HCT116 (cell line): ENCODE results near the gene PCDHA9.

Experiments used
- CEBPB ChIP-seq: IDR thresholded peaks from 2 replicates; pipeline ENCODE4 v1.6.1; 2012; ENCODE audit warnings: low read depth
- EGR1 ChIP-seq: IDR thresholded peaks from 2 replicates; pipeline ENCODE4 v1.6.1; 2012; ENCODE audit warnings: low read depth
- EZH2 ChIP-seq: fragments of 200-600 bp; sonication (generic); IDR thresholded peaks from 2 replicates; pipeline ENCODE4 v1.6.1; 2017; ENCODE audit warnings: antibody characterized with exemption, mixed run types
- EZH2phosphoT487 ChIP-seq: fragments of 200-600 bp; IDR thresholded peaks from 2 replicates; pipeline ENCODE4 v1.6.1; 2018; ENCODE audit warnings: antibody characterized with exemption, borderline replicate concordance
- POLR2A ChIP-seq: IDR thresholded peaks from 2 replicates; pipeline ENCODE4 v1.7.0; 2011; ENCODE audit warnings: borderline replicate concordance; ENCODE audit not compliant: insufficient read depth, insufficient read length; ENCODE audit errors: extremely low read depth
- RAD21 ChIP-seq: IDR thresholded peaks from 2 replicates; pipeline ENCODE4 v1.6.1; 2012; ENCODE audit warnings: low read depth, mild to moderate bottlenecking
- REST ChIP-seq: IDR thresholded peaks from 2 replicates; pipeline ENCODE4 v1.6.1; 2012; ENCODE audit warnings: low read depth
- YY1 ChIP-seq: IDR thresholded peaks from 2 replicates; pipeline ENCODE4 v1.6.1; 2011; ENCODE audit warnings: low read length, low read depth, moderate library complexity, mild to moderate bottlenecking; ENCODE audit not compliant: insufficient replicate concordance; ENCODE audit errors: extremely low read depth
- TF ChIP-seq, protein P1 (sequence below), 3 experiments: fragments of 200-600 bp in 1 of 3; sonication (generic) in 1 of 3; IDR thresholded peaks in 2 of 3; conservative IDR thresholded peaks in 1 of 3; 2 replicates each; pipeline ENCODE4 v1.5.1; 2012 to 2017; ENCODE audit warnings: low read depth in 2 of 3, low read length in 2 of 3, antibody characterized with exemption in 1 of 3, borderline replicate concordance in 1 of 3, control low read depth in 1 of 3, mild to moderate bottlenecking in 1 of 3, mixed read lengths in 1 of 3, mixed run types in 1 of 3, moderate library complexity in 1 of 3; ENCODE audit not compliant: insufficient read depth in 1 of 3
- TF ChIP-seq, protein P2 (sequence below): IDR thresholded peaks from 2 replicates; pipeline ENCODE4 v1.6.1; 2011; ENCODE audit warnings: mild to moderate bottlenecking, low read length, moderate library complexity; ENCODE audit not compliant: insufficient replicate concordance; ENCODE audit errors: extremely low read depth

- no peak for TF ChIP-seq POLR2A
- peak; percentile 38 for TF ChIP-seq REST
- TF ChIP-seq, protein P1, sequence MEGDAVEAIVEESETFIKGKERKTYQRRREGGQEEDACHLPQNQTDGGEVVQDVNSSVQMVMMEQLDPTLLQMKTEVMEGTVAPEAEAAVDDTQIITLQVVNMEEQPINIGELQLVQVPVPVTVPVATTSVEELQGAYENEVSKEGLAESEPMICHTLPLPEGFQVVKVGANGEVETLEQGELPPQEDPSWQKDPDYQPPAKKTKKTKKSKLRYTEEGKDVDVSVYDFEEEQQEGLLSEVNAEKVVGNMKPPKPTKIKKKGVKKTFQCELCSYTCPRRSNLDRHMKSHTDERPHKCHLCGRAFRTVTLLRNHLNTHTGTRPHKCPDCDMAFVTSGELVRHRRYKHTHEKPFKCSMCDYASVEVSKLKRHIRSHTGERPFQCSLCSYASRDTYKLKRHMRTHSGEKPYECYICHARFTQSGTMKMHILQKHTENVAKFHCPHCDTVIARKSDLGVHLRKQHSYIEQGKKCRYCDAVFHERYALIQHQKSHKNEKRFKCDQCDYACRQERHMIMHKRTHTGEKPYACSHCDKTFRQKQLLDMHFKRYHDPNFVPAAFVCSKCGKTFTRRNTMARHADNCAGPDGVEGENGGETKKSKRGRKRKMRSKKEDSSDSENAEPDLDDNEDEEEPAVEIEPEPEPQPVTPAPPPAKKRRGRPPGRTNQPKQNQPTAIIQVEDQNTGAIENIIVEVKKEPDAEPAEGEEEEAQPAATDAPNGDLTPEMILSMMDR (IDR thresholded peaks at IDR 0.05 in 2 of 3, conservative IDR thresholded peaks at IDR 0.05 in 1 of 3; ENCODE audit: borderline replicate concordance in 1 of 3, insufficient read depth in 1 of 3, low read depth in 2 of 3, low read length in 2 of 3) = no peak
- TF ChIP-seq, protein P2, sequence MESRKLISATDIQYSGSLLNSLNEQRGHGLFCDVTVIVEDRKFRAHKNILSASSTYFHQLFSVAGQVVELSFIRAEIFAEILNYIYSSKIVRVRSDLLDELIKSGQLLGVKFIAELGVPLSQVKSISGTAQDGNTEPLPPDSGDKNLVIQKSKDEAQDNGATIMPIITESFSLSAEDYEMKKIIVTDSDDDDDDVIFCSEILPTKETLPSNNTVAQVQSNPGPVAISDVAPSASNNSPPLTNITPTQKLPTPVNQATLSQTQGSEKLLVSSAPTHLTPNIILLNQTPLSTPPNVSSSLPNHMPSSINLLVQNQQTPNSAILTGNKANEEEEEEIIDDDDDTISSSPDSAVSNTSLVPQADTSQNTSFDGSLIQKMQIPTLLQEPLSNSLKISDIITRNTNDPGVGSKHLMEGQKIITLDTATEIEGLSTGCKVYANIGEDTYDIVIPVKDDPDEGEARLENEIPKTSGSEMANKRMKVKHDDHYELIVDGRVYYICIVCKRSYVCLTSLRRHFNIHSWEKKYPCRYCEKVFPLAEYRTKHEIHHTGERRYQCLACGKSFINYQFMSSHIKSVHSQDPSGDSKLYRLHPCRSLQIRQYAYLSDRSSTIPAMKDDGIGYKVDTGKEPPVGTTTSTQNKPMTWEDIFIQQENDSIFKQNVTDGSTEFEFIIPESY = no peak
- no peak for TF ChIP-seq EGR1
- no peak for TF ChIP-seq CEBPB
- no peak for TF ChIP-seq EZH2
- TF ChIP-seq RAD21 = no peak
- TF ChIP-seq YY1 = no peak
- no peak for TF ChIP-seq EZH2phosphoT487
Observed at GRCh38 chr5:140883373-140883772, 35.2 kb downstream of the PCDHA9 start.
